Lower leg skin (tissue), 4 donors: ENCODE measurements around the gene ZNHIT2. TPM values are rescaled to one million over a fixed set of nuclear protein-coding genes. Genes with fewer than 3 reads are reported as not detected.

ENCODE experiments used
- DNase-seq, 2 donors: peaks; one replicate each; pipeline ENCODE4 v3.0.0-alpha.2; 2019; ENCODE audit warnings: low spot score in 2 of 2
- H3K4me3 ChIP-seq: fragments of 200-600 bp; sonication (generic); 2 replicates; pipeline ENCODE4 v1.5.1; 2017; ENCODE audit warnings: mild to moderate bottlenecking, low read depth; ENCODE audit not compliant: poor library complexity, severe bottlenecking
- POLR2A ChIP-seq, 2 donors: fragments of 450-650 bp; IDR thresholded peaks; one replicate each; pipeline ENCODE4 v1.6.1; 2016 to 2017; ENCODE audit warnings: antibody characterized with exemption in 2 of 2, mild to moderate bottlenecking in 1 of 2, moderate library complexity in 1 of 2
- WGBS, 2 donors: methylation state at CpG; one replicate each; pipeline ENCODE4 v1.1.5; 2018; 5-methylcytosine and 5-hydroxymethylcytosine counted together
- intact Hi-C: fragments of 100-400 bp; cut with DNase I; formaldehyde crosslinking; loops from one replicate; pipeline ENCODE4 v1.15.0; 2023; ENCODE audit warnings: low total_unique reads
- total RNA-seq, 4 donors: library from RNA; depleted of rRNA; stranded (reverse); fragments of >200 nt; gene quantifications; one replicate each; pipeline ENCODE4 v1.1.0, GENCODE V29; 2016
- TF ChIP-seq, protein P1 (sequence below), 3 donors: fragments of 450-650 bp; IDR thresholded peaks; one replicate each; pipeline ENCODE4 v1.5.1; 2016; ENCODE audit warnings: antibody characterized with exemption in 3 of 3, mild to moderate bottlenecking in 3 of 3, moderate library complexity in 2 of 3

Gene ZNHIT2
- total RNA-seq, 4 donors from 2014 or later = 10.7 to 24.9 (median 17.7) TPM

DNA sequence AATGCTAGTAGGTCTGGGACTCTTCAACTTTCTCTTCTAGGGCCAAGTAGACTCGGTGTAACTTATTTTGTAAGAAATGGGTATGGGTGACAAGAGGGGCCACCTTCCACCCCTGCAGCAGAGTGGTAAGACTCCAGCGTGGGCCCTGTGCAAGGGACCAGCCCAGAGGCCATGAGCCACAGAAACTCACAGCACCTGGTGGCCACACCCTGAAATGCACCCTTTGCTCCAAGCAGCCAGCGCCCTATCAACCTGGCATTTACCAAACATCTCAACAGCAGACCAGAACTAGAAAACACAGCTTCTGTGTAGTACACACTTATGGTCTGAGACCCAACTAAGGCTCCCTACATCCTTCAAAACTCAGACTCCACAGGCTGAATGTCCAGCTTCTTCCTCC, 39.4 kb downstream of the ZNHIT2 start:
- intact Hi-C loops = no loop called here
- TF ChIP-seq, protein P1, sequence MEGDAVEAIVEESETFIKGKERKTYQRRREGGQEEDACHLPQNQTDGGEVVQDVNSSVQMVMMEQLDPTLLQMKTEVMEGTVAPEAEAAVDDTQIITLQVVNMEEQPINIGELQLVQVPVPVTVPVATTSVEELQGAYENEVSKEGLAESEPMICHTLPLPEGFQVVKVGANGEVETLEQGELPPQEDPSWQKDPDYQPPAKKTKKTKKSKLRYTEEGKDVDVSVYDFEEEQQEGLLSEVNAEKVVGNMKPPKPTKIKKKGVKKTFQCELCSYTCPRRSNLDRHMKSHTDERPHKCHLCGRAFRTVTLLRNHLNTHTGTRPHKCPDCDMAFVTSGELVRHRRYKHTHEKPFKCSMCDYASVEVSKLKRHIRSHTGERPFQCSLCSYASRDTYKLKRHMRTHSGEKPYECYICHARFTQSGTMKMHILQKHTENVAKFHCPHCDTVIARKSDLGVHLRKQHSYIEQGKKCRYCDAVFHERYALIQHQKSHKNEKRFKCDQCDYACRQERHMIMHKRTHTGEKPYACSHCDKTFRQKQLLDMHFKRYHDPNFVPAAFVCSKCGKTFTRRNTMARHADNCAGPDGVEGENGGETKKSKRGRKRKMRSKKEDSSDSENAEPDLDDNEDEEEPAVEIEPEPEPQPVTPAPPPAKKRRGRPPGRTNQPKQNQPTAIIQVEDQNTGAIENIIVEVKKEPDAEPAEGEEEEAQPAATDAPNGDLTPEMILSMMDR (IDR thresholded peaks at IDR 0.05) = no peak
- TF ChIP-seq POLR2A (IDR thresholded peaks at IDR 0.05) = no peak
- no peak overlapping the region for H3K4me3 ChIP-seq
- 57 to 64% methylated on average over 3 of the region's 3 CpGs for WGBS, 2 donors
- DNase-seq = no peak

DNA sequence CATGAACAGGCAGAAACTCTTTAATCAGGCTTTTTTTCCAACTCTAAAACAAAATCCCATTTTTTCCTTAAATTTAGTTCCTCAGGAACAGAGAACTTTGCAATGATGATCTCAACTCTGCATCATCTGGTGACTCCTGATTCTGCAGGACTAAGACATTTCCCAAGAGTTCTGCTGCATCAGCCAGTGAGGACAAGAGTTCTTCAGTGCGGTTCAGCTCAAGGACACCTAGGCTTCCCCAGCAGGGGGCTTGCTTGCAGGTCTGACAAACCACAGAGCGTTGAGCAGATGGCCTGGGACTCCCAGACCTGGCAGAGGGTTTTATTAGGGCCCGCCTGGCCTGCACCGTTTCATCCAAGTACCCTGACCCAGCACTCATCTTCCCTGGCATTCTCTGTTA, 40.0 kb downstream of the ZNHIT2 start:
- H3K4me3 ChIP-seq = no peak overlapping the region
- intact Hi-C loops = no loop called here
- TF ChIP-seq, protein P1 (IDR thresholded peaks at IDR 0.05) = no peak
- TF ChIP-seq POLR2A (IDR thresholded peaks at IDR 0.05) = no peak
- no peak for DNase-seq
- 76 to 77% methylated on average over 4 of the region's 4 CpGs for WGBS, 2 donors

DNA sequence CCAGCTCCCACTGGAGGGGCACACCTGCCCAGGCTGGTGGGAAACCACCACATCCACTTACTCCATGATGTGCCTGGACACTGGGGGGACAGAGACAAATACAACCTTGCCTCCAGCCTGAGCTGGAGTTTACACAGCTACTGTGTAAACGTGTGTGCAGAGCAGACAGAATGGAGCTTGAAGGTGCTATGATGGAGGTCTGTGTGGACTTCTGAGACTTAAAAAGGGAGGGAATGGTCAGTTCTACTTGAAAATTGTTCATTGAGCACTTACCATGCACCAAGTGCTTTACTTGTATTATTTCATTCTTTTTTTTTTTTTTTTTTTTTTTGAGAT, 44.9 kb downstream of the ZNHIT2 start:
- H3K4me3 ChIP-seq = no peak overlapping the region
- intact Hi-C loops = no loop called here
- DNase-seq = no peak
- 55 to 62% methylated on average over 1 of the region's 1 CpG for WGBS, 2 donors
- no peak for TF ChIP-seq POLR2A (IDR thresholded peaks at IDR 0.05)
- TF ChIP-seq, protein P1 (IDR thresholded peaks at IDR 0.05) = no peak

DNA sequence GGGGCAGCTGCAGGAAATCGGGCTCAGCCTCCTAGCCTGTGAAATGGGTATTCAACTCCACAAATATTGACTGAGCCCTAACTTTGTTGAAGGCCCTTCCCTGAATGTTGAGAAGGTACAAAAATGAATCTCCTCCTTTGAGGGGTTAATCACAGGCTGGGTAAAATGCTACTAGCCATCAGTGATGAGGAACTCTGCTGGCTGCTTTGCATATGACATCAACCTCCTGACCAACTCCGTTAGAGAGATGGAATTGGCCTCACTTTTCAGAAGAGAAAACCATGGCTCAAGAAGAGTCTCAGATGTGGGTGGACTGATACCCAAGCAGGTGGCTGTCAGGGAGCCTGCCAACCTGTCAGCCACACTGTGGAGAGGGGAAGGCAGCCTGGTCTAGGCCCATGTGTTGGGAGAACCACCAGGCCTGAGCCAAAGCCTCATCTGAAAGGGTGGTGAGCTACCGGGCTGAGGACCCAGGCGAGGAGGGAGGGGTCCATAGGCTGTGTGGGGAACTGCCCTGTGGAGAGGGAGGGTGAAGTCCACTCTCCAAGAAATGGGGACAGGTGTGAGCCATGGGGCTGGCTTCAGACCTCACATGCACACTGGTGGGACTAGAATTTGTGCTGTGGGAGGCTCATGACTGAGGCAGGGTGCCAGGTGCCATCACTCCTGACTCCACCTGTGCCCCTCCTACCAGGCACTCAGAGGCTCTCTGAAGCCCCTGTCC, 45.4 kb downstream of the ZNHIT2 start:
- 53 to 84% methylated on average over 4 of the region's 4 CpGs for WGBS, 2 donors
- no peak overlapping the region for H3K4me3 ChIP-seq
- intact Hi-C loops = no loop called here
- no peak for DNase-seq
- no peak for TF ChIP-seq POLR2A (IDR thresholded peaks at IDR 0.05)
- TF ChIP-seq, protein P1 (IDR thresholded peaks at IDR 0.05) = no peak

DNA sequence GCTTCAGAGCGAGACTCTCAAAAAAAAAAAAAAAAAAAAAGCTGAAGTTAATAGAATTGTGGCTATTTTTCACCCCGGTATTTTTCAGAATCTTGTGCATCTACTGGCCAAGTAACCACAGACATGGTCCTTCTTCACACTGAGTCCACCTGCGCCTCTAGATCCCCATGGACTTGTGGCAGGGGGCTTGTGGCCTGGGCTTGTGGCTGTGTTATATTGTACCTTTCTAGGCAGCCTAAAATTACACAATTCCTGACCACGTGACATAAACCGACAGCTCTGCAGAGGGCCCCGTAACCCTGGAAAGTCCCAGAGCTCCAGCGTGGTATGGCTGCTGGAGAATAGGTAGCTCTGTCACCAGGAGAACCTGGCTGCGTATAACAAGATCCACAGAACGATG, 48.3 kb downstream of the ZNHIT2 start:
- TF ChIP-seq POLR2A (IDR thresholded peaks at IDR 0.05) = no peak
- TF ChIP-seq, protein P1 (IDR thresholded peaks at IDR 0.05) = no peak
- no peak for DNase-seq
- intact Hi-C loops = no loop called here
- WGBS, 2 donors = 60 to 63% methylated on average over 9 of the region's 9 CpGs
- no peak overlapping the region for H3K4me3 ChIP-seq

DNA sequence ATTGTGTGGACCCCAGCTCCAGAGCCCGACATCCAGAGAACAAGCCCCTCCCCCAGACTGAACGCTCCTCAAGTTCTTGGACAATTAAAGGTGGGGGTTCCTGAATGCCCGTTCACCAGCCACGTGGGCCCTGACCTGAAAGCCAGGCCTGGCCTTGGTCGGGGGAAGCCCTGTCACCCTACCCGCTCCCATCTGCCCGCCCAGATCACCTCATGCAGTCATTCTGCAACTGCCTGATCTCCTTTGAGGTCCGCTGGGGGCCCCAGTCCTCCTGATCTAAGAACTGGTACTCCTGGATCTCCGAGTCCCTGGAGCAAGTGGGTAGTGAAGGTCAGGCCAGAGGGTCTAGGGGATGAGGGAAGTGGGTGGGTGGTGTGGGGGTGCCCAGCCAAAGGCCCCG, 50.1 kb downstream of the ZNHIT2 start:
- H3K4me3 ChIP-seq = no peak overlapping the region
- 89 to 91% methylated on average over 8 of the region's 10 CpGs for WGBS, 2 donors
- intact Hi-C loops = no loop called here
- no peak for TF ChIP-seq POLR2A (IDR thresholded peaks at IDR 0.05)
- TF ChIP-seq, protein P1 (IDR thresholded peaks at IDR 0.05) = no peak
- DNase-seq = no peak
